ENCODE measurements around the gene PHOX2B.
"Not testable (repeated sequence)": the region's sequence is repeated elsewhere in the genome, so short reads cannot be mapped to it uniquely, and the experiment has no call there.

The PHOX2B gene

DNA sequence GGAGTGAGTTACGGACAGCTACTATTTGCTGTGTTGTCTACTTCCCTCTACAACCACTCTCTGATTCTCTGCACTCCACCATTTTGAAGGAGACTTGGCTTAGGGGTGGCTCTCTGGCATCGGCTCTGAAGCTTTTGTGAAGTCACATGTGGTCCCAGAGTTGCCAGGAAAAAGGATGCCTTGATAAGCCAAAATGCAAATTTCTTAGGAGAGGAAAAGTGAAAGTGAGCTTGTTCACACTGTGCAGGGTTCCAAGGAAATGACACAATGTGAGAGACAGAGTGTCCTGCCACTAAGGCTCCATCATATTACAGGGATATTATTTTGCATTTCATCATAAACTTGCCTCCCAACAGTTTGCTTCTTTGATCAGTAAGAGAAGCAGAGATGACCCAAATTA is 7.2 kb downstream of the PHOX2B start:
- Histone ChIP-seq H3K9ac (ENCODE audit: low read depth, low read length) (no peak overlapping the region), H2AFZ (ENCODE audit: low read depth, low read length) (no peak overlapping the region), H3K4me1 (ENCODE audit: insufficient read depth, low read length) (no peaks in the 10 kb centered on the region), H4K20me1 (ENCODE audit: insufficient read depth, low read length) (no peaks in the 10 kb centered on the region), H3K9me3 (ENCODE audit: insufficient read depth, low read length, severe bottlenecking) (no peaks in the 10 kb centered on the region), H3K79me2 (ENCODE audit: insufficient read depth, low read length) (no peaks in the 10 kb centered on the region), H3K4me2 (ENCODE audit: insufficient read depth, low read length) (no peak overlapping the region), H3K4me3 (ENCODE audit: low read depth in 1 of 2, low read length in 2 of 2) (no peak overlapping the region), H3K27ac (ENCODE audit: low read length) (no peak overlapping the region), H3K27me3 (ENCODE audit: insufficient read depth, low read length, poor library complexity) (no peaks in the 10 kb centered on the region), H3K36me3 (ENCODE audit: insufficient read depth, low read length) (no peaks in the 10 kb centered on the region)
- TF ChIP-seq, protein P1, sequence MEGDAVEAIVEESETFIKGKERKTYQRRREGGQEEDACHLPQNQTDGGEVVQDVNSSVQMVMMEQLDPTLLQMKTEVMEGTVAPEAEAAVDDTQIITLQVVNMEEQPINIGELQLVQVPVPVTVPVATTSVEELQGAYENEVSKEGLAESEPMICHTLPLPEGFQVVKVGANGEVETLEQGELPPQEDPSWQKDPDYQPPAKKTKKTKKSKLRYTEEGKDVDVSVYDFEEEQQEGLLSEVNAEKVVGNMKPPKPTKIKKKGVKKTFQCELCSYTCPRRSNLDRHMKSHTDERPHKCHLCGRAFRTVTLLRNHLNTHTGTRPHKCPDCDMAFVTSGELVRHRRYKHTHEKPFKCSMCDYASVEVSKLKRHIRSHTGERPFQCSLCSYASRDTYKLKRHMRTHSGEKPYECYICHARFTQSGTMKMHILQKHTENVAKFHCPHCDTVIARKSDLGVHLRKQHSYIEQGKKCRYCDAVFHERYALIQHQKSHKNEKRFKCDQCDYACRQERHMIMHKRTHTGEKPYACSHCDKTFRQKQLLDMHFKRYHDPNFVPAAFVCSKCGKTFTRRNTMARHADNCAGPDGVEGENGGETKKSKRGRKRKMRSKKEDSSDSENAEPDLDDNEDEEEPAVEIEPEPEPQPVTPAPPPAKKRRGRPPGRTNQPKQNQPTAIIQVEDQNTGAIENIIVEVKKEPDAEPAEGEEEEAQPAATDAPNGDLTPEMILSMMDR (IDR thresholded peaks at IDR 0.05; ENCODE audit: borderline replicate concordance, extremely low read depth, low read length, poor library complexity, severe bottlenecking) = no peak
- no peak for TF ChIP-seq EZH2 (IDR thresholded peaks at IDR 0.05; ENCODE audit: borderline replicate concordance, low read depth, low read length, severe bottlenecking)
- ATAC-seq (ENCODE audit: insufficient read depth, low read depth) = no peak
- no peak for DNase-seq

DNA sequence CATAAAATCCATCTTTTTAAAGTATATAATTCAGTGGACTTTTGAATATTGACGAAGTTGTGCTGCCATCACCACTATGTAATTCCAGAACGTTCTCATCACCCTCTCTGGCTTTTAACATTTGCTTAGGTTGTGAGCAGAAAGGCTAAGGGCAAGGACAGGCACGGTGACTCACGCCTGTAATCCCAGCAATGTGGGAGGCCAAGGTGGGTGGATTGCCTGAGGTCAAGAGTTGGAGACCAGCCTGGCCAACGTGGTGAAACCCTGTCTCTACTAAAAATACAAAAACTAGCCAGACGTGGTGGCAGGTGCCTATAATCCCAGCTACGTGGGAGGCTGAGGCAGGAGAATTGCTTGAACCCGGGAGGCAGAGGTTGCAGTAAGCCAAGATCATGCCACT is 11.0 kb downstream of the PHOX2B start:
- not testable (repeated sequence) for H3K9me3 ChIP-seq (ENCODE audit: insufficient read depth, low read length, severe bottlenecking); H4K20me1 ChIP-seq (ENCODE audit: insufficient read depth, low read length); H3K27ac ChIP-seq (ENCODE audit: low read length); H3K36me3 ChIP-seq (ENCODE audit: insufficient read depth, low read length); H3K9ac ChIP-seq (ENCODE audit: low read depth, low read length); H2AFZ ChIP-seq (ENCODE audit: low read depth, low read length); ATAC-seq (ENCODE audit: insufficient read depth, low read depth); H3K4me1 ChIP-seq (ENCODE audit: insufficient read depth, low read length); H3K4me2 ChIP-seq (ENCODE audit: insufficient read depth, low read length); H3K27me3 ChIP-seq (ENCODE audit: insufficient read depth, low read length, poor library complexity); H3K4me3 ChIP-seq (ENCODE audit: low read depth in 1 of 2, low read length in 2 of 2); H3K79me2 ChIP-seq (ENCODE audit: insufficient read depth, low read length); DNase-seq

DNA sequence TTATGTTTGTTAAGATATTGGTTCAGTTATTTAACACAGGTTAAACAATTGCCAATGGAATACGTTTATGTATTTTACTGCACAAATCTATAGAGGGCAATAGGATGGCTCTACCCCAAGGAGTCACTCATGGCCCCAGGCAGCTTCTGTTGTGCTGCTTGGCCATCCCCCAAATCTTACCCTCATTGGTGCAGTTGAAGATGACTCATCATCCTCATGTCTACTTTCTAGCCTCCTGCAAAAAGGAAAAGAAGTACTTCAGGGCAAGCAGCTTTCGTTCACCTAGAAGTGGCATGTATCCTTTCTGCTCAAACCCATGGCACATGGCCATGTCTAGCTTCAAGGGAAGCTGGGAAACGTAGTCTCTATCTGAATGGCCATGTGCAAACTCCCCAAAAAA is 14.2 kb downstream of the PHOX2B start:
- Histone ChIP-seq H2AFZ (ENCODE audit: low read depth, low read length) (no peak overlapping the region), H3K9me3 (ENCODE audit: insufficient read depth, low read length, severe bottlenecking) (no peaks in the 10 kb centered on the region), H3K27ac (ENCODE audit: low read length) (no peak overlapping the region), H4K20me1 (ENCODE audit: insufficient read depth, low read length) (no peaks in the 10 kb centered on the region), H3K79me2 (ENCODE audit: insufficient read depth, low read length) (no peaks in the 10 kb centered on the region), H3K4me3 (ENCODE audit: low read depth in 1 of 2, low read length in 2 of 2) (no peak overlapping the region), H3K9ac (ENCODE audit: low read depth, low read length) (no peak overlapping the region), H3K4me1 (ENCODE audit: insufficient read depth, low read length) (no peaks in the 10 kb centered on the region), H3K27me3 (ENCODE audit: insufficient read depth, low read length, poor library complexity) (no peaks in the 10 kb centered on the region), H3K4me2 (ENCODE audit: insufficient read depth, low read length) (no peak overlapping the region), H3K36me3 (ENCODE audit: insufficient read depth, low read length) (no peaks in the 10 kb centered on the region)
- TF ChIP-seq EZH2 (IDR thresholded peaks at IDR 0.05; ENCODE audit: borderline replicate concordance, low read depth, low read length, severe bottlenecking) = no peak
- TF ChIP-seq, protein P1 (IDR thresholded peaks at IDR 0.05; ENCODE audit: borderline replicate concordance, extremely low read depth, low read length, poor library complexity, severe bottlenecking) = no peak
- DNase-seq (no peak), ATAC-seq (ENCODE audit: insufficient read depth, low read depth) (no peak)

DNA sequence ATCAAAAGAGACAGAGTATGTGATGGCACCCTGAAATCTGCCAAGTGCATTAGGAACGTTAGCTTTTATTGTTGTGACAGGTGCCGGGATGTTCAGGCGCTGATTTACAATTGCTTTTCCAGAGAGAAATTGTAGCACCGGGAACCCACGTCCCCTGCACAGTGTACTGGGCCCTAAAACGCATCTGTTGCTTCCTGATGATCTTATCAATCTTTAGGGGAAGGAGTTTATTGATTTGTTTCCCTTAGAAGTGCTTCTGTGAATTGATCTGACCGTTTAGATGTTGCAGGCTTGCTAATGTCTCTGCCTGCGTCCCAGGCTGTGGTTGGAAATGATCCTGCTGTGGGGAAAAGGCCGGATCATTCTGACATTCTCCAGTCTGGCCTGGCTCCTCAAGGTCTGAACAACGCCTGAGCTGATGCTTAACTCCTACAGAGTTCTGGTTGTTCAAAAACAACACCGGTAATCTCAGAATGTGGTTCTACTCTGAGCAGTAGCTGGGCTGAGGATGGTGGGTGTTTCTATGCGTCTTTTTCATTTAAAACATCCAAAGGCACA is 16.9 kb downstream of the PHOX2B start:
- Histone ChIP-seq H4K20me1 (ENCODE audit: insufficient read depth, low read length) (no peaks in the 10 kb centered on the region), H3K36me3 (ENCODE audit: insufficient read depth, low read length) (no peaks in the 10 kb centered on the region), H3K27ac (ENCODE audit: low read length) (no peak overlapping the region), H3K79me2 (ENCODE audit: insufficient read depth, low read length) (no peaks in the 10 kb centered on the region), H3K27me3 (ENCODE audit: insufficient read depth, low read length, poor library complexity) (no peaks in the 10 kb centered on the region), H3K4me3 (ENCODE audit: low read depth in 1 of 2, low read length in 2 of 2) (no peak overlapping the region), H3K4me2 (ENCODE audit: insufficient read depth, low read length) (no peak overlapping the region), H2AFZ (ENCODE audit: low read depth, low read length) (no peak overlapping the region), H3K4me1 (ENCODE audit: insufficient read depth, low read length) (no peaks in the 10 kb centered on the region), H3K9ac (ENCODE audit: low read depth, low read length) (no peak overlapping the region), H3K9me3 (ENCODE audit: insufficient read depth, low read length, severe bottlenecking) (no peaks in the 10 kb centered on the region)
- no peak for TF ChIP-seq EZH2 (IDR thresholded peaks at IDR 0.05; ENCODE audit: borderline replicate concordance, low read depth, low read length, severe bottlenecking)
- TF ChIP-seq, protein P1 (IDR thresholded peaks at IDR 0.05; ENCODE audit: borderline replicate concordance, extremely low read depth, low read length, poor library complexity, severe bottlenecking) = no peak
- no peak for ATAC-seq (ENCODE audit: insufficient read depth, low read depth)
- no peak for DNase-seq

Data from DND-41 (cell line).